HG02571 (cell line): ENCODE results near the gene SOS2.
"Not testable (repeated sequence)": the region's sequence is repeated elsewhere in the genome, so short reads cannot be mapped to it uniquely, and the experiment has no call there.

ENCODE experiments used
- ATAC-seq: cut with Tn5 transposase; IDR thresholded peaks from one replicate; pipeline ENCODE4 v1.9.1; 2021; ENCODE audit warnings: mild to moderate bottlenecking, moderate library complexity; ENCODE audit not compliant: unreplicated experiment

The SOS2 gene

DNA sequence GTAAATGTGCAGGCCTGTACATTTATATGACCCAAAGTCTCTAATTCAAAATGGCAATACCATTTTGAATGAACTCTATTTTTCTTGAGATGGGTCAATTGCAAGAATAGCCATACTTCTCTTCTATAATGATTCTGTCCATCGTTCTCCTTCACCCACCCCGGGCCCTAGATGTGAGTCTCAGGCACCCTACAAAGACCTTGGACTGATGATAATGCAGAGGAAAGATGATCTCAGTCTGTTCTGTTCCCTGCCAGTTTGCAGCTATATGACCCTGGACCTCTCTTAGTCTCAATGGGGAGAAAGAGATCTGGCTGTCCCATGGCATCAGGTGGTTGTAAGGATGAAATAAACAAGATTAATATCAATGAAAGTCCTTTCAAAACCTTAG, 145.1 kb downstream of the SOS2 start:
- no peak for ATAC-seq

DNA sequence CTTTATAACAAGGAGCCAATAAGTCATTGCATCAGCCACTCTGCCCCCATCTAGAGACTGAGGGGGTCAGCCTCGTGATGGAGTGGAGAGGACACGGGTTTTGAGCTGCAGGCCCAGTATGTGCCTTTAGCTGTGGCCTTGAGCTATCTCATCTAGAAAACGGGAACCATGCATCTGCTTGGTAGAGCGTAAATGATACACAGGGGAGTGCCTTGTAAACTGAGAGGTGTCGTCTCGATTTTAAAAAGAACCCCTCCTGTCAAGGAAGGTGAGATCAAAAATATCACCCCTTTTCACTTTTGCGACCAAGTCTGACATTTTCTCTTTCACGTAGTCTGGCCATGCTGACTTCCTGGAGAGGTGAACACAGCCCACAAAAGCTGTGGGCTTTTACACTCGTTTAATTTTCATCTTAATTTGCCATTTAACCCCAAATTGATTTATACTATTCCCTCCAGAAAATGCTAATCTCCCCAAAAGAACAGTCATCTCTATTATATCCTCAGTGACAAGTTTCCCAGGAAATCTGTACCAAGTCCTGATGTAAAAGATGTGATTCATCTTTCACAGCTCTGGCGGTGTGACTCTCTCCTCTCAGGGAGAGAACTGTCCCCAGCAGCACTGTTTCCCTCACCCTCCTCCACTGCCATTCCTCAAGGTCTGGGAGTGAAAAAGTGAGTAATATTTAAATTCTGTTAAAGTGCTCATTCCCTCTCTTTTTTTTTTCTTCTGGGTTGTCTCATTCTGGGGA, 145.6 kb downstream of the SOS2 start:
- ATAC-seq, result peak; percentile 40

DNA sequence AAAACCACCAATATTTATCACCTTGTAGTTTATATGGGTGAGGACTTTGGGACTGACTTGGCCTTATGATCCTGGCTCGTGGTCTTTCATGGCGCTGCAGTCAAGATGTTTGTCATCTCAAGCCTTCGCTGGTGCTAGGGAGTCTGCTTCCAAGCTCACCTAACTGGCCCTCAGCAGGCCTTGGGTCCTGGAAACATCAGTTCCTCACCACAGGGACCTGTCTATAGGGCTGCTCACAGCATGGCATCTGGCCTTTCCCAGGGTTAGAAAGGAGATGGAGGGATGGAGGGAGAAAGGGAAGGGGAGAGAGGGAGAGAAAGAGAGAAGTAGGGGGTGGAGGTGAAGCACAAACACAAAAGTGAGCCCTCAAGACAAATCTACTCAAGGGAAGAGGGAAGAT, 146.7 kb downstream of the SOS2 start:
- no peak for ATAC-seq

DNA sequence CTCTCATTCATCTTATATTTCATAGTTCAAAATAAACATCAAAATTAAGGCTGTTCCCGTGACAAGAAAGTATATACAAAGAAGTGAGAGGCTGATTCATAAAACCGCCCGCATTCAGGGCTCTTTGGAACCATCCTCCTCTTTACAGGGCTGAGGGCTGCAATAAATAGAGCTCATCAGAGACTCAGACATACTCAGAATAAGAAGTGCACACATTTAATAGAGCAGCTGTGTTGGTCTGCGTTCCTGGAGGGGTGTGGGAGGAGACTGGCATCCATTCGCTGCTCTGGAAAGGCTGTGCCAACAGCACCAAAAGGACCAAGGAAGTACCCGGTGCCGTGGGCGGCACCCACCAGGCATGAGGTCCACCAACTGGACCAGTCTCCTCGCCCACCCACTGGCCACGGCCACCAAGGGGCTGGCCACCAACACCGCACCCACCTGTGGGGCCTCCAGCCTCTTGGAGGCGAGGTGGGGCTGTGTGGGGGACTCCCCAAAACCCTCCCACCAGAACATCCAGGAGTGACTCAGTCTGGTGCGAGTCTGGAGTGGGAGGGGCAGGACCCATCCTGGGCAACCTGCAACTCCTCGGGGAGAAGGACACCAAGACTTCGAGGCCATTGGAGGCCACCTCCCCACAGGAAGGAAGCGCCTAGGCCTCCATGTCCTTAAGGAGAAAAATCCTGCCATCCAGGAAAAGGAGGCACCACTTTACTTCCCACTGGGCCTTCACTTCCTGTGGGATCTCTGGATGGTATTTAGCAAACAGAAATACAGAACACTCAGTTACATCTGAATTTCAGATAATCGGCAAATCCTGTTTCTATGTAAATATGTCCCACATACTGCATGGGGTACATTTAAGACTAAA, 147.7 kb downstream of the SOS2 start:
- peak; percentile 47 for ATAC-seq

DNA sequence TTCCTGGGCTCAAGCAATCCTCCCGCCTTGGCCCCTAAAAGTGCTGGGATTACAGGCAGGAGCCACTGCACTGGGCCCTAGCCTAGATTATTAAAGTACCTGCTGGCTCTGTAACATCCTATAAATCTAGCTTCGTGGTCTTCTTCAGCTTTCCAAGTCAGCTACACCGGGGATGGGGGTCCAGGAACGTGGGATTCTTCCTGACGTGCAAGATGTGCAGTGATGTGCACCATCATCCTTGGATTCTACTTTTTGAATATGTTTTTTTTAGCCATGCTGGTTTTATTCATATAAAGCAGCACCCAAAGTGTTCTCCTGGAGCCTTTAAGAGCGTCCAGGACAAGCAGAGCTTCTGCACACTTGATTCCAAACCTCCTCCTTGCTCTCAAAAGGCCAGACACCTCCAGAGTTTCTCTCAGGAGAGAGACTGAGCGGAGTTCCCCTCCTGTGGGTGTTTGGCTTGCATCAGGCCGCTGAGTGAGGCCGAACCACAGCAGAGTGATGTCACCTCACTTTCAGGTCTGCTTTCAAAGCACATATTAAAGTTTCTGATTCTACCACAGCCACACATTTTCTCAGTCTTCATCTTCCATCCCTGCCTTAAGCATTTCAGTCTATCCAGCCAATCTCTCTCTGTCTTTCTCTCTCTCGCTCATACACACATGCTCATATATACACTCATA, 148.5 kb downstream of the SOS2 start:
- peak; percentile 66 for ATAC-seq

DNA sequence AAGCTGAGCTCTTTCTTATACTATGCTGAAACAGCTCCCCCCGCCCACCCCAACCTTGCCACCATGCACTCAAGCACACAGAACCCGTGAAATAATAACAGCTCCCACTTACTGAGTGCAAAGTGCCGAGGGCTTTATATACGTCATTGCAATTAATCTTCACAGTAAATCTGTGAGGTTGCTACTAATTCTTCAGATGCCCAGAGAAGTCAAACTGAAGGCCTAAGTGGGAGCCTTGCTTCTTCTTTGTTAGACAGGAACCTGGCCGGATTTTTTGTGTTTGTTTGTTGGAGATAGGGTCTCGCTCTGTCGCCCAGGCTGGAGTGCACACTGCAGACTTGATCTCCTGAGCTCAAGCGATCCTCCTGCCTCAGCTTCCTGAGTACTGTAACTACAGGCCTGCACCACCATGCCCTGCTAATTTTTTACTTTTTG, 149.1 kb downstream of the SOS2 start:
- ATAC-seq, result no peak

DNA sequence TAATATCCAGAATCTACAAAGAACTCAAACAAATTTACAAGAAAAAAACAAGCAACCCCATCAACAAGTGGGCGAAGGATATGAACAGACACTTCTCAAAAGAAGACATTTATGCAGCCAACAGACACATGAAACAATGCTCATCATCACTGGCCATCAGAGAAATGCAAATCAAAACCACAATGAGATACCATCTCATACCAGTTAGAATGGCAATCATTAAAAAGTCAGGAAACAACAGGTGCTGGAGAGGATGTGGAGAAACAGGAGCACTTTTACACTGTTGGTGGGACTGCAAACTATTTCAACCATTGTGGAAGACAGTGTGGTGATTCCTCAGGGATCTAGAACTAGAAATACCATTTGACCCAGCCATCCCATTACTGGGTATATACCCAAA, 152.3 kb downstream of the SOS2 start:
- ATAC-seq, result not testable (repeated sequence)

DNA sequence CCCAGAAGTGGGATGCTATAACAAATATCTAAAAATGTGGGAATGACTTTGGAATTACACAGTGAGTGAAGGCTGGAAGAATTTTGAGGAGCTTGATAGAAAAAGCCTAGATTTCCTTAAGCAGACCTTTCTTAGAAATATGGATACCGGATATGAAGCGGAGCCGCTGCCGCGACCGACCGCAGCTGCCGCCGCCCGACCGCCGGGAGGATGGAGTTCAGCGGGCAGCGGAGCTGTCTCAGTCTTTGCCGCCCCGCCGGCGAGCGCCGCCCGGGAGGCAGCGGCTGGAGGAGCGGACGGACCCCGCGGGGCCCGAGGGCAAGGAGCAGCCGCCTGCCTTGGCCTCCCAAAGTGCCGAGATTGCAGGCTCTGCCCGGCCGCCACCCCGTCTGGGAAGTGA, 157.7 kb downstream of the SOS2 start:
- ATAC-seq, result not testable (repeated sequence)

DNA sequence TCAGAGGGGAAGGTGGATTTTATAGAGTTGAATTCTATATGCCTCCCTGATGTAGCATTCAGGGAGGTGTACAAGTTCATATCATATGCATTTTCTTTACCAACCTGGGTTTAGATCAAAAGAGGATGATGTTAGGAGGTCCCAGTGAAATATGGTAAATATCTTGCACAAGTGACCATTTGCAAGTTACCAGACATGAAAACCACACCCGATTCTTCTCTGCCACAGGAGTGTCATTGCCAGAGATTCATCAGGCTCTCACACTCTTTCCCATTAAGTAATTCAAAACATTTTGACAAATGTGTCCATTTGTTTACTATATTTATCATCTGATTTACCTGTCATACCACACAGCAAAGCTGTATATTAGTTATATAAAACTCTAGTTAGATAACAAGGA, 159.0 kb downstream of the SOS2 start:
- no peak for ATAC-seq

DNA sequence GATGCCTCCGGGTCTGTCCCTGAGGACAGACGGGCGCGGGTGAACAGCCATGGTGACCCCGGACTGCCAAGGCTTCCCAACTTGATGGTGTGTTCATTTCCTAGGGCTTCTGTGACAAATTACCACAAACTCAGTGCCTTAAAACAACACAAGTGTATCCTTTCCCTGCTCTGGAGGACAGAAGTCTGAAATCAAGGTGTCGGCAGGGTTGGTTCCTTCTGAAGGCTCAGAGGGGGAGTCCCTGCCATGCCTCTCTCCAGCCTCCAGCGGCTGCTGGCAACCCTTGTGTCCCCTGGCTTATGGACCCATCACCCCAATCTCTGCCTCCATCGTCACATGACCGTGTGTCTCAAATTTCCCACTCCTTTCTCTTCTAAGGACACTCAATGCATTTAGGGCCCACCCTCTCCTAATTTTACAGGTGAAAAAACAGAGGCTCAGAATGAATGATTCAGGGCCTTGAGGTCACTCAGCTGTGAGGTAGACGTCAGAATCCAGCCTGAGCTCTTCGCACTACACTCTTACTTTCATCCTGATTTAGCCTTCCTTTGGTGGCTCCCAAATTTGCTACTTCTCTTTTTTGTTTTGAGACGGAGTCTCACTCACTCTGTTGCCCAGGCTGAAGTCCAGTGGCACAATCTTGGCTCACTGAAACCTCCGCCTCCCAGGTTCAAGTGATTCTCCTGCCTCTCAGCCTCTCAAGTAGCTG, 160.4 kb downstream of the SOS2 start:
- no peak for ATAC-seq

DNA sequence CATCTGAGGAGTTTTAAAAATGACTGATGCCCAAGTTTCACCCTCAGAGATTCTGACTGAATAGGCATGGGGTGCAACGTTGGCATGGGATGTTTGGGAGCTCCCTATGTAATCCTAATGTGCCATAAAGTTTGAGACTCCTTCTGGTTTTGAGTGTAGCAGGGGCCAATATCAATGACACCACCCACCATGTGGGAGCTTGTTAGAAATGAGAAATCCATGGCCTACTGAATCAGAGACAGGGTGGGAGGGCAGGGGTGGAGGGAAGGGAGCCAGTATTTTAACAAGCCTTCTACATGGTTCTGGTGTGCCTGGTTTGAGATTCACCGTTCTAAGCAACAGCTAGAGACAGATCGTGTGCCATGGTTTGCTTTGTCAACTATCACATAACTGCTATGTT, 161.1 kb downstream of the SOS2 start:
- no peak for ATAC-seq

DNA sequence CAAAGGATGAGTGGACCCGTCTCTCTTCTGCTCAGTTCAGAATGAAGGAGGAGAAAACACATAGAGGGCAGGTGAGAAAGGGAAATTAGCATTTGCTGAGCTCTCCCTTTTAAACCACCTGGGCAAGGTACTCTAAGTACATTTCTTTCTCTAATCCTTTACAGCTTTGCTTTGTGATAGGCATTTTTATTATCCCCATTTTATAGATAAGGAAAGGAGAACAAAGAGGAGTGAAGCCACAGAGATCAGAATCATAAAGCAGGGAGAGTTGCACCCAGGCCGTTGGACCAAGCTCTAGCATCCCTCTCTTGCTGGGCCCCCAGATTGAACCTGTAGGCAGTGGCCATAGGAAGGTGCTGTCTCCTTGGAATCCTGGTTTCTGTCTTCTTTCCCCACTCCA, 162.1 kb downstream of the SOS2 start:
- ATAC-seq, result no peak

DNA sequence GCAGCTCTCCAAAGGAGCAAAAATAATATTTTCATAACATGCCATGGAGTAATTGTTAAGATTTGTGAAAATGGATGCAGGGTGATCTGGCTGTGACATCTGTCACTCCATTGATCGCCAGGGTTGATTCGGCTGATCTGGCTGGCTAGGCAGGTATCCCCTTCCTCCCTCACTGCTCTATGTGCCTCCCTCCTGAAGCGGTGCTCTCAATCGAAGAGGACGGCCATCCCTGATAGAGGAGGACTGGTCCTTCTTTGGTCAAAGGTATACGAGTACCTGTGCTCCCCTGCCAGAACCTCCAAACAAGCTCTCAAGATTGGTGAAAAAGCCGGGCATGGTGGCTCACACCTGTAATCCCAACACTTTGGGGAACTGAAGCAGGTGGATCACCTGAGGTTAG, 162.9 kb downstream of the SOS2 start:
- no peak for ATAC-seq

DNA sequence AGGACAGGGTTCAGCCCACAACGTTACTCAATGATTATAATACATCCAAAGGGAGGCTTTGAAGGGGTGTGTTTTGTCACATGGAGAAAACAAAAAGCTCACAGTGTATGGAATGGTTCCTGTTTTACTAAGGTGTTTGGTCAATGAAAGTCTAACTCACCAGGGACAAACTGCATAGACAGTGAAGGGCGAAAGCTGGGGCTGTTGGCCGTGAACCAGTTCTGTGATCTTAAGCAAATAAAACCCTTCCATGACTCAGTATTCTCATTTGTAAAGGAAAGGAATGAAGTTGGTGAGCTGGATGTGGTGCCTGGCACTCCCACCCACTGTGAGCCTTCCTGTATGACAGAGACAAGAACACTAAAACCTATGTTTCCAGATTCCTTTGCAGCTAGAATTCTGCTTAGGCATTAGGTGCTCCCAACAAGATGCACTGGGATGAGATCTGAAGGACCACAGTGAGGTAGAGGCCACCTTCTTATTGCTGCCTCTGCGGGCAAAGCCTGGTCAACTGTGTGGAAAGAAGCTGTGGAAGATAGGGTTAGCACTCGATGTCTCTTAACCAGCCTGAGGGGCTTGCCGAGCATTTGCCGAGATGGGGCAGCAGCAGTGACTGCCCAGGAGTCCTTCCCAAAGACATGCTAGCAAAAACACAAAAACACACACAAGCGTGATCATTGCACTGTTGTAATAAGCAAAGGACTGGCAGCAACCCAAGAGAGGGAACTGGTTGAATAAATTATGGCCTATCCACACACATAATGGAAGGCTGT, 163.5 kb downstream of the SOS2 start:
- ATAC-seq, result no peak
